NCI-H2029 (cell line): ENCODE results near the gene SEC24C.

Experiments
- DNase-seq: peaks from one replicate; lab custom pipeline; 2025; lab: John Stamatoyannopoulos, UW

SEC24C gene

GRCh38 chr10:73810735-73811465 lies 66.7 kb downstream of the SEC24C start:
- no peak for DNase-seq

GRCh38 chr10:73812657-73813056 lies 68.5 kb downstream of the SEC24C start:
- DNase-seq: no peak

GRCh38 chr10:73813333-73813732 lies 69.2 kb downstream of the SEC24C start:
- DNase-seq: no peak

- DNase-seq: no peak
Measured at GRCh38 chr10:73814276-73814895, 70.2 kb downstream of the SEC24C start.

- no peak for DNase-seq
Measured at GRCh38 chr10:73814896-73815718, 70.9 kb downstream of the SEC24C start.

- DNase-seq: no peak
Measured at GRCh38 chr10:73815719-73816030, 71.5 kb downstream of the SEC24C start.

GRCh38 chr10:73816917-73817729 lies 73.0 kb downstream of the SEC24C start:
- DNase-seq: no peak

- DNase-seq: no peak
Measured at GRCh38 chr10:73817826-73818225, 73.7 kb downstream of the SEC24C start.

GRCh38 chr10:73818402-73818801 lies 74.2 kb downstream of the SEC24C start:
- no peak for DNase-seq

- DNase-seq: no peak
Measured at GRCh38 chr10:73819081-73819480, 74.9 kb downstream of the SEC24C start.

- peak; percentile 19 for DNase-seq
Measured at GRCh38 chr10:73819513-73820093, 75.4 kb downstream of the SEC24C start.
